ENCODE measurements around the gene CNTNAP1.

CNTNAP1 gene

DNA sequence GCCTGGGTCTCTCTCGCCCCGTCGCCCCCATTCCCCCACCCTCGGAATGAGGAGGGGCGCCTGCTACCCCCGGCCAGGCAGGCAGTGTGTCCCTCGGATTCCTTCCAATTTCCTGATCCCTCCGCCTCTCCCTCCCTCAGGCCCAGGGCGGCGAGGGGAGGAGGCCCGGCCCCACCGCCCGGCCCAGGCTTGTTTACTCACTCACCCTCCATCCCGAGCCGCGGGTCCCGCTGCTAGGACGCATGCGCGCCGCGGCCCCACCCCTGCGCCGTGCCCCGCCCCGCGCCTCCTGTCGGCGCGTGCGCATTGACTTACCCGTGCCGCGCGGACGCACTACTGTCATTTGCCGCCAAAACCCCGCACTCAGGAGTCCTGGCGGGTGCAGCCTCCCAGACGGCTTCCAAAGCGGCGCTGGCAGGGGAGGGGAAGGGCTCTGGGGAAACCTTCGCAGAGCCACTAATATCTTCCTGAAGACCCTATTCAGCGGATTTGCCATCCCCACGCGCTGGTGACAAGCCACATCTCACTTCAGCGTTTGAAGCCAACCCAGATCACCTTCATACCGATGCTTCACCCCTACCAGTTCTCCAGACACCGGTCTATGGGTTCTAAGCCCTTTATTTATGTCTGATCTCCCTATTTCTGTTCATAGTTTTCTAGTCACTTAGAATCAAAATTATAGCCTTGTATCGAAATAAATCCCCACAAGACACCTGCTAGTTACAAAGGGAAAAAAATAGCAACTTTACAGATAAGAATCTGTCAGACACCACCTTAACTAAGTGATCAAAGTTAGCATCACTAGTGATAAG is 62.7 kb downstream of the CNTNAP1 start, which contains the start of gene EZH1:
Gene EZH1 (minus strand): TSS at position 235 of the 812 bp plus-strand sequence. CDS start 16,099 bp downstream, outside the sequence.
- H3K4me3 ChIP-seq (ENCODE audit: low read depth, low read length) = peak within 1 kb of the TSS; percentile 68
- TF ChIP-seq, protein P1, sequence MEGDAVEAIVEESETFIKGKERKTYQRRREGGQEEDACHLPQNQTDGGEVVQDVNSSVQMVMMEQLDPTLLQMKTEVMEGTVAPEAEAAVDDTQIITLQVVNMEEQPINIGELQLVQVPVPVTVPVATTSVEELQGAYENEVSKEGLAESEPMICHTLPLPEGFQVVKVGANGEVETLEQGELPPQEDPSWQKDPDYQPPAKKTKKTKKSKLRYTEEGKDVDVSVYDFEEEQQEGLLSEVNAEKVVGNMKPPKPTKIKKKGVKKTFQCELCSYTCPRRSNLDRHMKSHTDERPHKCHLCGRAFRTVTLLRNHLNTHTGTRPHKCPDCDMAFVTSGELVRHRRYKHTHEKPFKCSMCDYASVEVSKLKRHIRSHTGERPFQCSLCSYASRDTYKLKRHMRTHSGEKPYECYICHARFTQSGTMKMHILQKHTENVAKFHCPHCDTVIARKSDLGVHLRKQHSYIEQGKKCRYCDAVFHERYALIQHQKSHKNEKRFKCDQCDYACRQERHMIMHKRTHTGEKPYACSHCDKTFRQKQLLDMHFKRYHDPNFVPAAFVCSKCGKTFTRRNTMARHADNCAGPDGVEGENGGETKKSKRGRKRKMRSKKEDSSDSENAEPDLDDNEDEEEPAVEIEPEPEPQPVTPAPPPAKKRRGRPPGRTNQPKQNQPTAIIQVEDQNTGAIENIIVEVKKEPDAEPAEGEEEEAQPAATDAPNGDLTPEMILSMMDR (IDR thresholded peaks at IDR 0.05; ENCODE audit: borderline replicate concordance, insufficient read depth, low read depth, low read length) = no peak

DNA sequence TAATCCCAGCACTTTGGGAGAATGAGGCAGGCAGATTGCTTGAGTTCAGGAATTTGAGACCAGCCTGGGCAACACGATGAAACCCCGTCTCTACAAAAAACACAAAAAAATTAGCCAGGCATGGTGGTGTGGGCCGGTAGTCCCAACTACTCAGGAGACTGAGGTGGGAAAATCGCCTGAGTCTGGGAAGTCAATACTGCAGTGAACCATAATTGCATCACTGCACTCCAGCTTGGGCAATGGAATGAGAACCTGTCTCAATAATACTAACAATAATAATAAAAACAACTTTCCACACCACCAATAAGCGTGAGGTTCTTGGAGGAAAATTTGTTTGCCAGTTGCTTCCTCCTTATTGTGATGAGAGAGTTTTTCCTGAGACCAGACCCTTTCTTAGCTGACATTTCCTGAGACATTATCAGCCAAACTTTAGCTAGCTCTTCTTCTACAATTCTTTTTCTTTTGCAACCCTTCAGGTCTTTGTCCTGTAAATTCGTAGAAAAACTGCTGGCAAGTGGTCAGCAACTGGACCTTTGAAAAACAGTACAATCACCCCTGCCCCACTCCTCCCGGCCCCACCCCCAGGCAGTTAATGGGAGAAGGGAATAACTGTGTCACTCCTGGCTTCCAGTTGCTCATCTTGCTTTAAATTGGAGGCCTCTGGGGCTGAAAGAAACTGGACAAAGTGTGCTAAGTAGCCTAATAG is 66.0 kb downstream of the CNTNAP1 start:
- H3K4me3 ChIP-seq (ENCODE audit: low read depth, low read length) = no peak overlapping the region
- TF ChIP-seq, protein P1 (IDR thresholded peaks at IDR 0.05; ENCODE audit: borderline replicate concordance, insufficient read depth, low read depth, low read length) = no peak

DNA sequence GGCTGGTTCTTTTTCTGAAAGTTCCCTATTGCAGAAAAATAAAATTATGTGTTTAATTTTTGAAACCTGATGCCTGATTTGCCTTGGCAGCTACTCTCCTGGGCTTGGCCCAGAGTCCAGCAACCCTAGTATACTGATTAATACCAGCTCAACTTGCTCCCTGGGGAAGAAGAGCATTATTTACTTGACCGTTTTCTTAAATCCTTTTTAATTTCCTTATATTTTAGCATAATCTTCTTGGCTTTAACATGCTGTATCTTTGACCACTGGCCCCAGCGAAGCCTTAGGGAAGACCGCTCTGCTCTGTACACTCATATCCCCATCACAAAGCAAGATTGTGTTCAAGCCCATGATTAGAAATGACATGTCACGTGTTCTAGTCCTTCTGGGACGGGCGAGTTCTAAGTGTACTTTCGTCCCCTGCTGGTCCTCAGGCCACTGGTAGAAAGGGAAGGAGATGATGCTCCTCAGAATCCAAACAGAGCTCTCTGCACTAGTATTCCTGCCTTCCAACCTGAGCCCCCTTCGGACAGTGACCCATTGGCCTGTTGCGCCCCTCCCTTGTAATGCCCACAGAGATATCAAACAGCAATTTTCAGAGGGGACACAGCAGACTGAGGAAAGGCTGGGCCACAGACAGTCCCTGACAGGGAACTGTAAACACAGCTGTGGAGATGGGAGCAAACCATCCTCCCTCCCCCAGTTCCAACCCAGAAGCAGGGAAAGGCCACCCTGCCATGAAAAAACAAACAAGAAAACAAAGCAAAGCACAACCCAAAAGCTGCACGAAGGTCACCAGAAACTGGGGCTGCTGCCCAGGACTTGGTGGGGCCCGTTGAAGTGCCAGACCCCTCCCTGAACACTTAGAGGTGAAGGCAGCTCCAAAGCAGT is 66.8 kb downstream of the CNTNAP1 start:
- H3K4me3 ChIP-seq (ENCODE audit: low read depth, low read length) = no peak overlapping the region
- TF ChIP-seq, protein P1 (IDR thresholded peaks at IDR 0.05; ENCODE audit: borderline replicate concordance, insufficient read depth, low read depth, low read length) = no peak
